Activated CD4-positive, alpha-beta T cell treated with anti-CD3 and anti-CD28 coated beads for 24 hours (primary cell): ENCODE measurements around the gene TECPR2.

Experiments
- DNase-seq, 2 donors: peaks; one replicate each; pipeline ENCODE4 v3.0.0-alpha.2; 2020; ENCODE audit warnings: low read depth in 2 of 2

The TECPR2 gene

DNA sequence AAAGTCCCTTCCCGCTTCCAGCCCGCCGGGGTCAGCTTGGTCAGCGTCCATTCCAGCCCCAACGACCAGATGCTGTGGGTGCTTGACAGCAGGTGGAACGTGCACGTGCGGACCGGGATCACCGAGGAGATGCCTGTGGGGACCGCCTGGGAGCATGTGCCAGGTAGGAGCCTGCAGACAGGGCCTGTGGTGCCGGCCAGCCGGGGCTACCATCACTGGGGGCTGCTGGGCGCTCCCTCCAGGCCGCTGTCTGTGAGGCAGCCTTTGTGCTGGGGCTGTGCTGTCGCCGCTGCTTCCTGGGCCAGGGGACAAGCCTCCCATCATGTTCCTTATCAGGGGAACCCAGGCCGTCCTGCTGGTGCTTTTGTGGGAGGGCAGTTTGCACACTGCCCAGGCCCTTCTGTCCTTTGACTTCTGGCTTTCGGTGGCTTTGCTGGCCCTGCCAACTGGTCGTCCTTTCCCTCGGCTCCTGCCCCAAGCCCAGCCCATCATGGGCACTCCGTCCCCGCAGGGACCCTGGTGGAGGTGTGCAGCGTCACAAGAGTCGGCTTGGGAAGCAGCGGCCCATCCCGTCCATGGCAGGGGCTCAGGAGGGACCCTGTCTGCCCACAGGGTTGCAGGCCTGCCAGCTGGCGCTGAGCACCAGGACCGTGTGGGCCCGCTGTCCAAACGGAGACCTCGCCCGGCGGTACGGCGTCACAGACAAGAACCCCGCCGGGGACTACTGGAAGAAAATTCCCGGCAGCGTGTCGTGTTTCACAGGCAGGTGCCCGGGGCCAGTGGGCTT, 134.4 kb downstream of the TECPR2 start:
- no peak for DNase-seq

DNA sequence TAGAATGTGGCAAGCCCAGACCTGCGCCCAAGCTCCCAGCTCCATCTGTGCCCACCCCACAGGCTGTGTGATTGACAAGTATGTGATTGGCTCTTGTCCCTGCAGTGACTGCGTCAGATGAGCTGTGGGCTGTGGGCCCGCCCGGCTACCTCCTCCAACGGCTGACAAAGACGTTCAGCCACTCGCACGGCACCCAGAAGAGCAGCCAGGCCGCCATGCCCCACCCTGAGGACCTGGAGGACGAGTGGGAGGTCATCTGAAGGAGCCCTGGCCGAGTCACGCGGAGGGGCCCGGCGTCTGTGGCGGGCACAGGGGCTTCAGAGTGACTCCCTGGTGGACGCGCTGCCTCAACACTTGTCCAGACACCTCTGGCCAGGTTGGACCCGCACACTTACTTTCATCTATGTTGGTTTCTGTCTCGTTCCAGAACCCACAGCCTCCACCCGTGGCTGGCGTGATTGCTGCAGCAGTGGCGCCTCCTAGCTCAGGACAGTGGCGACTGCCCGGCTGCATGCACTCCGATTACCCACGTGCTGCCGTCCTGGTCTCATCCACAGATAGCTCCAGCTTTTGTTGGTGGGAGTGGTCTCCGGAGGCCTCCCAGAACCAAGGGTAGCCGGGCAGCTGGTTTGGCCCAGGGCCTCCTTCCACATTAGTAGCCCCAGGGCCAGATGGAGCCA, 135.4 kb downstream of the TECPR2 start:
- DNase-seq, result no peak

DNA sequence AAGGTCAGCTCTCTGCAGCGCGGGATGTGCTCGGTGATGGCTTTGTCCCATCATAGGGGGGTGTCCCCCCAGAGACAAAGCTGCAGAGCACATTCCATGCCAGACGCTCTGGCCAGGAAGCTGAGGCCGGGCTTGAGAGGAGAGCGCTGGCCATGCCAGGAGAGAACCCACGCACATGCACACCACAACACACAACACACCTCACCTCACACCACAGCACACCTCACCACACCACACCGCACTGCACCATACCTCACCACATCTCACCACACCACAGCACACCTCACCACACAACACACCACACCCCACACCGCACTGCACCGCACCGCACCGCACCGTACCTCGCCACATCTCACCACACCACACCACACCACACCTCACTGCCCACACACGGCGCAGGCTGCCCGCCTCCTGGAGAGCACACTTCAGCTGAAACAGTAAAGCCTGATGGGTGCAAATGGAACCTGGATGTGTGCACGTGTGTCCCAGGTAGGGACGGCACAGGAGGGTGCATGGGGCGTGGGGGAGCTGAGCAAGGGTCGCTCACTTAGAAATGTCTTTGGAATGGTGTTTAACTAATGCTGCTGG, 136.0 kb downstream of the TECPR2 start:
- DNase-seq, result no peak

DNA sequence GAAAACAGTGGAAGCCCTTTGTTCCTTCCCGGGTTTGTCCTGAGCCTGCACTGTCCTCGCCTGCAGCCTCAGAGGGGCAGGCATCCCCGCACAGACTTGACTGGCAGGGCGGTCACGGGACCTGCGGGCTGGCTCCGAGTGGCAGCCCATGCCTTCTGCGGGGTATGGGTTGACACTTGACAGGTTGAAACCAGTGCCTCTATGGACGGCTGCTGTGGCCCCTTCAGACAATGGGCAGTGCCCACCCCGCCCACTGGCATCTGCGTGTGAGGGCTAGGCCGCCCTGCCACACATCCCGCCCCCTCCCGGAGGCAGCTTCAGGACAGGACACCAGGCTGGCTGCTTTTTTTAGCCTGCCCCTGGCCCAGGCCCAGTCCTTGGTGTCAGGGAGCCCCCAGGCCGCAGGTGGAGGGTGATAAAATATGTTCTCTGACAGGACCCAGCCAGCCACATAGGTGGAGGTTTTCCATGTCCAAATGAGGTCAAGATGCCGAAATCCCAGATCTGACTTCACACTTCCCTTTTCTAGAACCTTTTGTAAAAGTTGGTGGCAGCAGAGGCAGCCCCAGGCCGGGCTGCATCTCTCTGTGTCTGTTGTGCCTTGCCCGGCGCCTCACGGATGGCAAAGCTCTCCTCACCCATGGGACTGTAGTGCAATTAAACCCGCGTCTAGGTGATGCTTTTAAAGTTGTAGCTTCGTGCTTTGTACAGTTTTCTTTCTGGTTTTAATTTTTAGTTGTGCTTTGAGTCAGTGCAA, 136.8 kb downstream of the TECPR2 start:
- no peak for DNase-seq

DNA sequence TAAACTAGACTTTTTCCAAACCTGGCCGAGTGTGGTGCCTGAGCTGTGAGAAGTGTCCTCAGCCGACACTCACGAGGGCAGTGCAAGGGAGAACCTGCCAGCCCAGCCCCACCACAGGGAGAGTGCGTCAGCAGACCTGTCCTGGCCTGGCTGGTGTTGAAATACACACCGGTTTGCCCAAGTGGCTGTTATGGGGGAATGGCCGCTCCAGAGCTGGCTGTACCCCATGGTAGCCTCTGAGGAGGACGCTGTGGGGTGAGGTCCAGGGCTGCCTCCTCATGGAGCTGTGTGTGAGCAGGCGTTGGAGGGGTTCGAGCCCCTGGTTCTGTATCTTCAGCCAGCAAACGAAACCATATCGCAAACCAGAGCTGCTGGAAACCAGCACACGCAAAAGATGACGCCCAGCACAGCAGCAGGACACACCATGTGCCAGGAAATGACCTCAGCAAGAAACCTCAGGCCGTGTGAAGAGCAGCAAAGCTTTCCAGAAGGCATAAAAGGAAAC, 137.5 kb downstream of the TECPR2 start:
- DNase-seq, result no peak

DNA sequence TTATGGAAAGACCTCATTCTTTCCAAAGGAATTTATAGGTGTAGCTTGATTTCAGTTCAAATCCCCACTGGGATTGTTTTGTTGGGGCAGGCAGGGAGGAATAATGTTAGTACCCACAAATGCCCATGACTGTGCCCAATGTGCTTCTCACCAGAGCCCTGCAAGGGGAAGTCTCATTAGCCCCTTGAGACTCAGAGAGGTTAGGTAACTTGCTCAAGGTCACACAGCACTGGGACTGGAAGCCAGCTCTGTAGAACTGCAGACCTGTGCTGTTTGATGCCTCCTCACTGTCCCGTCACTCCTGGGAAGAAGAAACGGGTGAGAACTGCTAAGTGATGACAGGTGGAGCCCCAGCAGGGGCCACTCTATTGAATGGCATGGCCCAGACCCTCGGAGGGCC, 138.0 kb downstream of the TECPR2 start:
- DNase-seq, result no peak

DNA sequence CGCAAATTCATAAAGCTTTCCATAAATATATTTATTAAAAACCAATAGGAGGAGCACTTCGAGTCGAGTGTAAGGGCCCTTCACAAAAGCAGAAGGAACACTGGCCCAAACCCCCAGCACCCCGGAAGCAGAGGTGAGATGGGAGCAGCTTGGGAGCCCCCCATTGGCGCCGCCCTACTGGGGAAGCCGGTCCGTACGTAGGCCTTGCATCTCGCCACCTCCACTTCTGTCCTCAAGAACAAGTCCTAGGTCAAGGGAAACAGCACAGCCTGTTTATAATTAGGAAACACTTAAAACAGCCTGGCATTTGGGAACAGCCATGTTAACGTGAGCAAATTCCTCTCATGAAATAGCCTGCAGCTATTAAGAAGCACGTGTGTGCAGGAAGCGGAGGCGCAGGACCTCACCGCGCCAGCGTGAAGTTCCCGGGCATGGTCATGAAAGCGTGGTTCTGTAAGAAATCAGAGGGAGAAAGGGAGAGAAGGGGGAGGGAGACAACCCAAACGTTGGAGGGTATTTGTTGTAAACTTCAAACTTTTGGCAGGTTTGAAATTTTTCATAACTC, 139.1 kb downstream of the TECPR2 start:
- DNase-seq, result no peak

DNA sequence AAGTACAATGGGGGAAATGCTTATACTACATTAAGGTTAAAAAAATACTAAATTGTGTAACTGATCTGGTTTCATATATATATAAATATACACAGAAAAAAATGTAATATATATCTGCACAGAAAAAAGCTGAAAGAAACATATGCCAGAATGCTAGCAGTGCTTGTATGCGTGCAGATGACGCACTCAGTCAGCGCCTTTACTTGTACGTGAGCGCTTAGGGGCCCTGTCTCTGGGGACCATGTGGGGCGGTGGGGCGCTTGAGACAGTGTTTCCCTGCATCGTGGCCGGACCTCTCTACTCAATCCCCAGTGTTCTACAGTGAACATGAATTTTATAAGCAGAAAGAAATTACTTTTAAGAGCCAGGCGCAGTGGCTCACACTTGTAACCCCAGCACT, 139.8 kb downstream of the TECPR2 start:
- DNase-seq, result no peak

DNA sequence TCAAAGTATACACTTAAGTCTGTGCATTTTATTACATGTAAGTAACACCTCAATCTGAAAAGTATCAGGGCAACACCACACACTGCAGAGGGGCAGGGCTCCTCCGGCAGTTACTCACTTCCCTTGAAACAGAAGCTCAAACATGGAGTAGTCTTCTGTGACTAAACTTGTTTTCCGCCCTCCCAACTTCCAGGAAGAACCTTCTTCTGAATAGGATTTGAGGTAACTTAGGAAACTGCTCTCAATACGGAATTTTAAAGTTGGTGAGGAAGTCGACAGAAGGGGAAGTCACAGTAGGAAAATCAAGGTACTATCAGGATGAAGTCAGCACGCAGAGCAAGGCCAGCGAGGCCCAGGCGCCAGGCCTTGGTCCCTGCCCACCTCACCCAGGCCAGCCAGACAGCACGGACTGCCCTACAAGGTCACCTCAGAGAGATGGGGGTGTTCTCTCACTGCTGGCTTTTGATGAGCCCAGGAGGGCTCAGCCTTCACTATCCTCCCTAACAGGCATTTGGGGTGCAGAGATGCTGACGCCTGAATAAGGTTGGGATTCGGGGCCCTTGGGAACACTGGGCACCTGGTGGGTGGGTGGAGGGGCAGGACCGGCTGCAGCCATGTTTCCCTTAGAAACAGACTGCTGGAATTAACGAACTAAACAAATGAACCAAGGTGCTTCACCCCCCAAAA, 141.0 kb downstream of the TECPR2 start:
- DNase-seq, result no peak

DNA sequence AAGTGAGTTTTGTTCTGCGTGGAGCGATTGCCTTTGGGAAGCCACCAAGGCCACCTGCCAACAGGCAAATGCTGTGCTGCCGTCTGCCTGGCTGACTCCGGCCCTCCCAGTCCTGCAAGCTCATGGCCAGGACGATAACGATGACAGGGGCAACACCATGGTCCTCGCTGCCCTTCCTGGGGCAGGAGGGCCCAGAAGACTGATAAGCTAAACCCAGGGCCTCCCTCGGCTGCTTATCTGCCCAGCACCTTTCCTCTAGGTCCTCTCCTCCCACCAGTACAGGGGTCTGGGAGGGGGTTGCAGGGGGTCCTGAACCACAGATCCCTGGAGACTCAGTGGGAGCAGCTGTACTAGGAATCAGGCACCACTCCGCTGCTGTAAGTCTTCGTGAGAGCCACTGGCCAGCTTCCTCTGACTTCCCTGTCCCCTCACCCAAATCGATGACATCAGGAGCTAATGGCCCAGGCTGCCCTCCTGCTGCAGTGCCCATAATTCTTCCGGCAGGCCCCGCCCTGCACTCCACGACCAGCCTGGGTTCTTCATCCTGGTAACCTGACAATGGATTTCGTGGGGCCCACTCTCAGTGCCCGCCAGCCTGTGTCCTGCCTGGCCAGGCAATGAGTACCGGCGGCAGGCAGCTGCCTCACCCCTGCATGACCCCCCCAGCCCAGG, 141.7 kb downstream of the TECPR2 start:
- DNase-seq, result no peak

DNA sequence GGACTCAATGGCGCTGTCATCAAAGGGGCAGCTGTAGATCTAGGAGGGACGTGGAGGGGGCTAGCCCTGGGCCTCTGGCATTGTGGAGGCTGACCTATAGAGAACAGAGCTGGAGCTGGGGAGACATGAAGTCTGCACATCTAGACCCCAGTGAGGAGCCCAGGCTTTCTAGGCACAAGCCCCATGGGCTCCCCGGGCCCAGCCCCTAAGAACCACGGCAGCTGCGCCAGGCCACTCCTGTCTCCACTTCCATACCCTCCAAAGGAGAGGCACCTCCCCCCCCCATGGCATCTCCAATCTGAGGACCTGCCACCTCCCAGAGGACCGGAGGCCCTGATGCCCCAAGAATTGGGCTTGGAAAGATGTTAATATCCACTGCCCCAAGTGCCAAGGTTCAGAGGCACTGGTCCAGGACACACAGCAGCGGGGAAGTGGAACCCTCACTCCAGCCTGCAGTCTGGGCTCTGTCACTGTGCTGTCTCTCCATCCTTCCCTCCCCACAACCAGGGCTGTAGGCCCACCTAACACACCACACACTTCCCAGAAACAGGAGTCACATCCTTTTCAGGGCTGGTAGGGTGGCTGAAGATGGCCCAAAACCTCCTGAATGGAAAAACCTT, 142.4 kb downstream of the TECPR2 start:
- no peak for DNase-seq

DNA sequence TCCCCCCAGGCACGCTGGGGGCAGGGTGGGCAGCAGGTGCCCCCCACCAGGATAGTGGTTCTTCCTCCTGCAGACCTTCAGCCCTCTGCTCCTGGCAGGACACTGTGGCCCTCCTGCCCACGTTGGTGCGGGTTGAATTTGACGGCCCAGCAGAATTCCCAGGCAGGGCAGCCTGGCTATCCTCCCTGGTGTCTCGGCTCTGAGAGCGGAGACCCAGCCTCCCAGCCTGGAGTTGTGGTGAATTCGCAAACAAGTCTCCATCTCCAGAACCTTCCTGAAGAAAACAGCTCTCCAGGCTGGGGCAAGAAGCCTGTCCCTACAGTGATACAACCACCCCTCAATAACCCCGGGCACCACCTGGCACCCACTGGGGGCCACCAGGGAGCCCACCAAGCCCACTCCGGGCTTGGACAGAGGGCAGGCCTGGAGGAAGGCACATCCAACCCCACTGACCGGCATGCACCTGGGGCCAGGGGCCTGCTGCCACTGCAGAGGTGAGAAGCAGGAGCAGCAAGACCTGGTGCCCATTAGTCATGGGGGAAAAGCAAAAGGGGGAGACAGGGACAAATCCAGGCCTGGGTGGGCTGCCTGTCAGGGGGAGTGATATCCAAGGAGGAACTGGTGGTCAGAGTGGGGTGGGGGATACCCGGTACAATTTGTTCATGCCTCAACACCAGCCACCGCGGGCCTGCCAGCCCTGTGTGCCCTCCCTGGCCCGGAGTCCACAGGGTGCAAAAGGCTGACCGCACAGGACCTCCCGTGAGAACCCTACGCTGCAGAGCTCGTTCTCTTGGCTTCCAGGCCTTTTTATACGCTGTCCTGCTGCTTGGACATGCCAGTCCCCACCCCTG, 143.3 kb downstream of the TECPR2 start:
- no peak for DNase-seq

DNA sequence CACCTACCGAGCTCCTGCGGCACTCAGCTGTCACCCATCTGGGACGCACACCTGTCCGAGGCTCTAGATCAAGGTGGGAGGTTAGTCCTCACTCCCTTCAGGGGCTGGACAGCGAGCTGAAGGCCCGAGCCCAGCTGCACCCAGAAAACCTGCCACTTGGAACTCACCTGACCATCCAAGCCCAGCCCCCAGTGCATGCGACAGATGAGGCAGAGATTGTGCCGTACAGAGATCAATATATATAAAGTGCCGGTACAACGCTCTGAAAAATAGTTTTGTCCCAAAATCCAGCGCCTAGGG, 143.8 kb downstream of the TECPR2 start:
- DNase-seq, result no peak

DNA sequence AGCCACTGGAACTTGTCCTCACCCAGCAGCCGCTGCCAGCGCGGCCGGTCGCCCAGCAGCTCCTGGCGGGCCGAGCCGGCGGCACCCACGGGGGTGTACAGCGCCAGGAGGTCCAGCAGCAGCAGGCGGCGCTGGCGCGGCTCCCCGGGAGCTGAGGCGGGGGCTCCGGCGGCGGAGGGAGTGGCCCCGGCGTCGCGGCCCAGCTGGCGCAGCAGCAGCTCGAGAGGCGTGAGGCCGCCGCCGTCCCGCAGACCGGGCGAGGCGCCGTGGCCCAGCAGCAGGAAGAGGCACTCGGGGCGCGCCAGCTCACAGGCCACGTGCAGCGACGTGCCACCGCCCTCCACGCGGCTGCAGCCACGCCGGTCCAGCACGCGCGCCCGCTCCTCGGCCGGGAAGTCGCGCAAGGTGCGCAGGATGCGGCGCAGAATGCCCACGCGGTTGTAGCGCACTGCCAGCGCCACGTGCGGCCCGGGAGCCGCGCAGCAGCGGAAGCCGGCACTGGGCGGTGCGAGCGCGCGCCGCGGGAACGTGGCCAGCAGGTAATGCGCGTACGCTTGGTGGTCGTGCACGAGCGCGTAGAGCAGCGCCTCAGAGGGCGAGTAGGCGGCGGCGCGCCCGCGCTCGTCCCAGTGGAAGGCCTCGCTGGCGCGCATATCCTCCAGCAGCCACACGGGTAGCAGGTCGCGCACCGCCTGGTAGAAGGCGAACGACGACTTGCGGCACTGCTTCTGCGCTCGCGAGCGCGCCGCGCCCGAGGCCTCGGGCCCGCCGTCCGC, 144.5 kb downstream of the TECPR2 start:
- DNase-seq, result no peak

DNA sequence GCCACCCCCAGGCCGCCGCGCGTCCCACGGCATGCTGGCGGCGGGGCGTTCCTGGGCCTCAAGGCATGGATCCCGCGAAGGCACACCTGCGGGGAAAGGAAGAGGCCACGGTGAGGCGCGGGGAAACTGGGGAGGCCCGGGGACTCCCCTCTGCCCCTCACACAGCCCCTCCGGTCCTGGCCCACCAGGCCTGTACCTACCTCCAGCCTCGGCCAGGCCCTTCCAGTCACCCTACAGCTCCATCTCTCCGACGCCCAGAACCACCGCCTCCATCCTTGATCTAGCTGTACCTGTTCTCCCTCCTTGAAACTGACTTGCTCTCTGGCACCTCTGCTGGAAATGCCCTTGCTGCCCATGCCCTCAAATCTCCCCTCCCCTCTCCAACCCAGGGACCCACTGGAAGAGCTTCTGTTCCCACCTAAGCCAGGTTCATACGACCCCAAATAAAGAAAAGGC, 145.1 kb downstream of the TECPR2 start:
- no peak for DNase-seq

DNA sequence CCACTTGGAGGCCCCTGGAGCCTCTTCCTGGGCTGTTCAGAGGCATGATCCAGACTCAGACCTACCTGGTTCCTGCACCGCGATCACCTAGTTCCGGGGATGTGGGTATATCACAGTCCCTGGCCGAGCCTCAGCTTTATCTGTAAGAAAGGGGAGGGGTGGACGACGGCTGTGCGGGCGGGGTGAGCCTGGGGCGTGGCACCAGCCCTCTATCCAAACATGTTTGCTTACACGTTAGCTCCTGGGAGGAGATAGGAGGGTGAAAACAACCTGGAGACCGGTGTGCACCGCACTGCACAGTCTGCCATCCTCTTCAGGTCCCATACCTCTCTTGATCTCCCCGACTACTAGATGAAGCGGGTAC, 145.7 kb downstream of the TECPR2 start:
- no peak for DNase-seq

DNA sequence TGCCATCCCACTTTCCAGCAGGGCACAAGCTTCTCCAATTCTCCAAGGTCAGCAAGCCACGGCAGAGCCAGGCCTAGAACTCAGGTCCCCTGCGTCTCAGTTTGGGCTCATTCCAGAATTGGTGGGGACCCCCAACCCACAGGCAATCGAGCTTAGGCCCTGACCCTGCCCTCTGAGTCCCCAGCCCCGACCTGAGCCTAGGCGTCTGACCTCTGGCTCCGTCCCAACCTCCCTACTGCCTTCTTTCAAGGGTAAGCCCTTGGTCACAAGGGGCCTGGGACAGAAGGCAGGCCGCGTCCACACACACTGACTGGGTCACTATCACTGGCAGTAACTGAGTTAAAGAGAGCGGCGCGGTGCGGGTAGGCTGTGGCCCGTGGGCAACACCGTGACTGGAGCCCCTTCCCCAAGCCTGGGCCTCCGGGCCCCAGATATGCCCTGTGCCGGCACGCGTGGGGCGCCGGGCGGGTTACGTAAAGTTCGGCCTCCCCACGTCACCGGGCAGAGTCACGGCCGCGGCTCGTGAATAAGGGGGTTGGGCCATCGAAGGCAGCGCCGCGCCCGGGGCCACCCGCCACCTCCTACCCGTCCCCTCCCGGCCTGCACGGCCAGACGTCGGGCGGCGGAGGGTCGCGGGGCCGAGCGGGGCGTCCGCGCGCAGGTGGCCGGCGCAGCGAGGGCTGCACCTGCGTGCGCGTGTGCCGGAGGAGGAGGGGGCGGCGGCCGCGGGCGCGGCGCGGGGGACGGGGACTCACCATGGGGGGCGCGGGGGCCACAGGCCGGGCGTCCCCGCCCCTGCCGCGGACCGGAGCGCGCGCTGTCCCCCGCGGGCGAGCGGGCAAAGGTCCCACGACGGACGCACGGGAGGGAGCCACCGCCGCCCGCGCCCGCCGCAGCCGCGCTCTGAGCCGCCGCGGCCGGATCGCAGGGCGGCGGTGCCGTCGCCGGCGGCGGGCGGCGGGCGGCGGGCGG, 146.3 kb downstream of the TECPR2 start:
- no peak for DNase-seq
